ENCODE measurements around the gene TPMT.

The TPMT gene

DNA sequence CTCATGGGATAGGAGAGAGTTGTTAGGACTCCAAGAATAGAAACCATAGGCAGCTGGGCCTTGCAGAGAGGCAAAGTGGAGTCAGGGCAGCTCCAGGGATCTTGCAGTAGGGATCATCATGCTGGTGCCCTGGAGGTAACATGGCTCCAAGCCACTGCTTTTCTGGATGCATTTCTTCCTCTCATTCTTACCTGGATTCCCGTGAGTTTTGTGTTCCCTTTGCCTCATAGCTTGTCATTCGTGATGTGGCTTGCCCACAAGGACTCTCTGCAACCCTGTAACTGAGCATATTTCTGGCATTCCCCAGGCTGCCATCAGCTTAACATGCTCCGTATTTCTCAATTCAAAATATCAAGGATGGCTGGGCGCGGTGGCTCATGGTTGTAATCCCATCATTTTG is 37.7 kb downstream of the TPMT start:
- DNase-seq (ENCODE audit: low read depth in 2 of 2): no peak

- DNase-seq (ENCODE audit: low read depth in 2 of 2): no peak
These were observed 39.5 kb downstream of the TPMT start for GRCh38 chr6:18115356-18115755.

DNA sequence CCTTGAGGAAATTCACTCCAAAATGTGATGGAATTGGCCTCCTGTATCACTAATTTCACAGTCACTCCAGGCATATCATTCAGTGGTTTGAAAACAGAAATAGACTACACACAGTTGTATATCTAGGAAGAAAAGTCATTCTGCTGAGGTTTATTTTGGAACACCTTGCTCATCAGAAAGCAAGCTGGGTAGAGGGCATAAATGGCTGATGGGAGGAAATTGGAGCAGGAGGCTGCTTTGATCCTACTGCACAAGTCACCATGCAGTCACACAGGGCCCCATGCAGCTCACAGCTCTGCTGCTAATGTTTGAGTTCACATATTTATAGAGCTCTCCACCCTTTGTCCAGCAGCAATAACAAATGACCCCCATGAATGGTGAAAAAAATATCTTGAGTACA is 44.7 kb downstream of the TPMT start:
- no peak for DNase-seq (ENCODE audit: low read depth in 2 of 2)

DNA sequence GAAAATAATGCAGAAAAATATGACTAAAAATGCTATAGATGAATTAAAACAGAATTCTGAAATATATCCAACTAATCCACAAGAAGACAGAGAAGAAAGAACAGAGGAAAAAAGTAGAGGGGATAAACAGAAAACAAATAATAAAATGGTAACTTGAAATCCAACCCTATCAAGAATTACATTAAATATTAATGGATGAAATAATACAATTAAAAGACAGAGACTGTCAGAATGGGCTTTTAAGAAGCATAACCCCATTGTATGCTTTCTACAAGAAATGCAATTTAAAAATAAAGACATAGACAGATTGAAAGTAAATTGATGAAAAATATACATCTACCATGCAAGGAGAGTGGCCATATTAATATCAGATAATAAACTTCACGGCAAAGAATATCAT is 47.8 kb downstream of the TPMT start:
- no peak for DNase-seq (ENCODE audit: low read depth in 2 of 2)

DNA sequence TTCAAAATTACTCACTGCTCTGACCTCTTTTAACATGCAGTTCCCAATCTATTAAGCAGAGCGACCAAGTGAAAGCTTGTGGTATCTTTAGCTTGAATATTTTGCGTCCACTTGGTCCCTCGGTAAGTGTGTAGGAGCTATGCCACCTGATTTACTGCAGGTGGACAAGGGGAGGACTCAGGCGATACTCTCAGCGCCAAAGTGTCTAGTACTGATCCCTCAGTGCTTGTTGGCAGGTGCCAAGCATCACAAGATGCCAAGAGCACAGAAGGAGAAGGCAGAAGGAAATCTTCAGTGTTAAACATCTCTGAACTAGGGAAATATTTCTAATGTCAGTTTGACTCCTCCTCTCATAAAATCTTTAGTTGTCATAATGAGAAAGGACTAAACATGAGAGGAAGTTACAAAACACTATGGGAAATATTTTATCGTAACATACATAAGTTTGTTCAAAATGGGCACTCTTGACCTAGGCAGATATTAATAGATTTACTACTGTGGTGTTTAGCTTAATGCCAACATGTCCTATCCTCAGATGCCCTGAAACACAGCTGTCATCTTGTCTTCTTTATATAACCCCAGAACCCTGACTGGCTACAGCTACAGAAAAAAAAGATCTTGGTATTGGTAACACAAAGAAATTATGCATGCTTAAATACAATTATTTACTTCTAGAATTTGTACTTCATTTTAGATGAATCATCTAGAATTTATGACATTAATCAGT is 51.9 kb downstream of the TPMT start:
- DNase-seq (ENCODE audit: low read depth in 2 of 2): no peak

DNA sequence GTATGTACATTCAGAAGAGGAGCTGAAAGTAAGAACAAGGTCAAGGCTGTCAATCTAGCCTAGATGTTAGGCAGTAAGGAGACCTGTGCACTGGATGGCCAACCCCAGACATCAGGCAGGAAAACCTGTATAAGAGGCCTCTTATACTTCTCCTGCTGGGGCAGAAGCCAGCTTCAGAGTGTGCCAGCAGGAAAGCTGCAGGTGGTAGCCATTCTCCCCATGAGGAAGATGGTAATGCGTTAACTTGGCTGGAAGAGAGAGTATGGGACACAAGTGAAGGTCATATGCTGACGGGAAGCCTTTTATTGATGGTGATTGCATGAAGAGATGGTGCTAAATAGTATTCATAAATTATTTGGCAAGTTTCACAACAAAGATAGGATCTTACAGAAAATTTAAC is 53.0 kb downstream of the TPMT start:
- no peak for DNase-seq (ENCODE audit: low read depth in 2 of 2)

- no peak for DNase-seq (ENCODE audit: low read depth in 2 of 2)
These were observed 53.6 kb downstream of the TPMT start for GRCh38 chr6:18101271-18101670.

DNA sequence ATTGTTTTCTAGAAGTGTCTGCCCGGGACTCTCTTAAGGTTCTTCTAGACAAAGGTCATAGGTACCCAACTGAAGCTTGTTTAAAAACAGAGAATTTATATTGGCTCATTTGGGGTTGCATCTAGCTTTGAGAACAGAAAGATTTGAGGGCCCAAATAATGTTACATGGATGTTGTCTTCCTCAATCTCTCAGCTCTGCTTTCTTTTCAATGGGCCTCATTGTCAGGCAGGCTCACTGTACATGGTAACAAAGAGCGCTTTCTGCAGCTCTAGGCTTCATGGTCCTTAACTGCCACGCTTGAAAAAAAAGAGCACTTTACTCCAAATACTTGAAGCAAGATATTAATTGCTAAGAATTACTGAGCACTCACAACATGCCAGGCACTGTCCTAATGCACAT is 54.6 kb downstream of the TPMT start:
- DNase-seq (ENCODE audit: low read depth in 2 of 2): no peak

- DNase-seq (ENCODE audit: low read depth in 2 of 2): no peak
These were observed 55.4 kb downstream of the TPMT start for GRCh38 chr6:18099511-18099910.

- DNase-seq (ENCODE audit: low read depth in 2 of 2): no peak
These were observed 58.5 kb downstream of the TPMT start for GRCh38 chr6:18096423-18096822.

DNA sequence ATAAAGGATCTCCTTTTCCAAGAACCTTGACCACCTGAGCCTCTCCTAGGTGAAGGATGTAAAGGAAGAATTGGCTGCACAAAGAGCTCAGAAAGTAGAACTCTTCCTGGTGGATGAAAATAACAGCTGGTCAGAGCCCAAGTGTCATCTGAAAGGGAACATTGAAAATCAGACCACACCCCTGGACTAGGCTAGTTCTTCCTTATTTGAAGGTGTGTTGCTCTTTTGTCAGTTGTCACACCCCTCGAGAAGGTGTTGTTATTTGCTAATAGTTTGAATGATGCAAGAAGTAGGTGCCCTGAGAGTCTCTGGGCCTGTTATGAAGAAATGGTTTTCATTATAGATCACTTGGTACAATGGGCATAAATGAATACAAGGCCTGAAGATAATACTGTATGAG is 63.5 kb downstream of the TPMT start:
- no peak for DNase-seq (ENCODE audit: low read depth in 2 of 2)

GRCh38 chr6:18090349-18090786 is 64.5 kb downstream of the TPMT start:
- no peak for DNase-seq (ENCODE audit: low read depth in 2 of 2)

DNA sequence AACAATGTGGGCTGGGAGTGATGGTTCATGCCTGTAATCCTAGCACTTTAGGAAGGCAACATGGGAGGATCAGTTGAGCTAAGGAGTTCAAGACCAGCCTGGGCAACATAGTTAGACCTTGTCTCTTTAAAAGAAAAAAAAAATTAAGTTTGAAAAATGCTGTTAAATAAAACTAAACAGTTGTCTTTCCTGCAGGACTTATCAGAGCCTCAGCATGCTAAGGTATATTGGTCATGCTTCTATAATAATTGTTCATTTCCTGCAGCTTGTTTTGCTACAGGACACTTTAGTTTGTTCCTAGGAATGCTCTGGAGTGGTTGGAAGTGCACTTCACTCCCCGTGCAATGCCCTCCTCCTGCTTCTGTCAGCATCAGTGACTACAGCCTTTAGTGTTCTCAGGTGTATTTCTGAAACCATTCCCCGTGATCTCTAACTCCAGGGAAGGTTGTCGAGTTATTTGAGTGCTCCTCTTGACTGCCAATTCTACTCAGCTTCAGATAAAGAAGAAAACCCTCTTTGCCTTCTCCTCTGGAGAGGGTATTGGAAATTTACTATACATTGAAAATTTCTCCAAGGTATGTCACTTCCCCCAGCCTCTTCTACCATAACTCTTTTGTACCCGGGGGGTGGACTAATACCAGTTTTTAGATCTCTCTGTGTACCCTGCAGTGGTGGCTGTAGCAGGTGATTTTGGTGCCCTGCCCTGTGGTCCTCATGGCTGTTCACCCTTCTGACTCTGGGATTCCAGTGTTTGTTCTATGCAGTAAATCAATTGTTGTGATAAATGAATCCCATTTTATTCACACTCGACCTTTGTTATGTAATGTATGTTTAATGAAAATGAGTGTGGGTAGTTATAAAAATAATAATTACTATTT is 66.2 kb downstream of the TPMT start:
- no peak for DNase-seq (ENCODE audit: low read depth in 2 of 2)

GRCh38 chr6:18087396-18088165 is 67.3 kb downstream of the TPMT start:
- DNase-seq (ENCODE audit: low read depth in 2 of 2): no peak

DNA sequence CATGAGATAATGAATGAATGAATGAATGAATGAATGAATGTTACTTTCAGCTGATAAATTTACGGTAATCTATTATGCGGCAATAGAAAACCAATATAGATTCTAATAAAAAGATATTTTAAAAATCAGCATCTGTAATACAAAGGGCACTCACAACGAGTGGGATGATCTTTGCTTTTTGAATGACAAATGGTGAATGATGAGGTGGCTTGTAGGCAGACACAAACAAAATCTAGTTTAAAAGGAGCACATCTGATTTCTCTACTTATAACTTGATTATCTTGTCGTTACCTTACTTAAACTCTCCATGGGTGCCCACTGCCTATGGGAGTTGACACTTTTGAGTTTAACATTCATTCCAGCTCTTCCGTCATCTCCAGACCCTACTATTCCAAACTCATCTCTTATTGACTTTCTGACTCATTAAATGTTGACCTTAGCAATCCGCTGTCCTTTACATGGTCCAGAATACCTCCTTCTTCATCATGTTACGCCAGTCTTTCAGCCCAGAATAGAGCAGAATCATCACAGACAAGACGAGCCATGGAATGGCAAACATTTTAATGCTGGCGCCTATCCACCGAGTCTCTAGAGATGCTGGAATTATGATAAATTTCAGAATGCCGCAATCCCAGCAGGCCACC is 73.7 kb downstream of the TPMT start:
- no peak for DNase-seq (ENCODE audit: low read depth in 2 of 2)

- no peak for DNase-seq (ENCODE audit: low read depth in 2 of 2)
These were observed 74.3 kb downstream of the TPMT start for GRCh38 chr6:18080544-18080943.

DNA sequence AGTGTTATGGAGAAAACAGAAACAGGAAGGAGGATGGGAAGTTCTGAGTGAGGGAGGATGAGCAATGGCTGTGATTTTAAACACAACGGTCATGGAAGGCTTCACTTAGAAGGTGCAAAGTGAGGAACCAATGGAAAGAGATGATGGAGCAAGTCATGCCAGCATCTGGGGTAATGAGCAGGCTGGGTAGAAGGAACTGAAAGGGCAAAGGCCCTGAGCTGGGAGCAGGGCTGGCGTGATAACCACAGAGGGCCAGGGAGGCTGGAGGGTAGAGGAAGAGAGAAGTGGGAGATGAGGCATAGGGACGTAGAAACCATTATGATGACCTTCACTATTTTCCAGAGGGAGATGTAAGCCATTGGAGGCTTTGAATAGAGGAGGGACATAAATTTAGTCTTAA is 76.0 kb downstream of the TPMT start:
- no peak for DNase-seq (ENCODE audit: low read depth in 2 of 2)

All from stimulated activated CD8-positive, alpha-beta memory T cell treated with anti-CD3 and anti-CD28 coated beads, Interleukin-7, amount 100 ng/mL, for 4 hours (primary cell).